Caco-2 (cell line): Measurements from ENCODE around the gene DAB2IP. TPM values are rescaled to one million over a fixed set of nuclear protein-coding genes. Genes with fewer than 3 reads are reported as not detected.

Source experiments
- BruUV-seq: library from RNA; stranded (reverse); fragments of 400-500 nt; replicated peaks from 2 replicates; lab custom pipeline; 2021; lab: Mats Ljungman, UMichigan
- CTCF ChIA-PET: fragments of 300-600 bp; sonication (Branson Sonifier 250); formaldehyde crosslinking; loops from one replicate; lab custom pipeline; 2022; ENCODE audit warnings: antibody characterized with exemption; lab: Charles Lee
- POLR2A ChIA-PET: fragments of 300-600 bp; sonication (Branson Sonifier 250); formaldehyde crosslinking; loops from one replicate; lab custom pipeline; 2022; ENCODE audit warnings: antibody characterized with exemption; lab: Charles Lee
- DNase-seq, 2 experiments: peaks; one replicate each; pipeline versions ENCODE4 v3.0.0 to v3.0.0-alpha.2; 2020 to 2022
- H3K27me3 ChIP-seq: replicated peaks from 2 replicates; pipeline ENCODE4 v1.6.0; 2011; ENCODE audit warnings: low read length; ENCODE audit not compliant: control insufficient read depth, insufficient read depth
- H3K36me3 ChIP-seq: 2 replicates; pipeline ENCODE4 v1.5.1; 2011; ENCODE audit warnings: low read length; ENCODE audit not compliant: control insufficient read depth, insufficient read depth
- H3K4me1 ChIP-seq: fragments of 250-450 bp; sonication (Bioruptor Pico); 2 replicates; pipeline ENCODE4 v1.5.1; 2020; ENCODE audit warnings: mild to moderate bottlenecking
- H3K4me3 ChIP-seq: 2 replicates; pipeline ENCODE4 v1.5.1; 2011; ENCODE audit warnings: low read depth, mild to moderate bottlenecking, control low read depth, low read length
- H3K9me3 ChIP-seq: fragments of 250-450 bp; sonication (Bioruptor Pico); 2 replicates; pipeline ENCODE4 v1.5.1; 2020; ENCODE audit warnings: mild to moderate bottlenecking, moderate library complexity
- H3K27ac Mint-ChIP-seq: one replicate; pipeline ENCODE4 v1.8.0; 2022; ENCODE audit warnings: mixed read lengths; ENCODE audit not compliant: unreplicated experiment
- H3K27me3 Mint-ChIP-seq: one replicate; pipeline ENCODE4 v1.8.0; 2022; ENCODE audit warnings: mixed read lengths; ENCODE audit not compliant: insufficient read depth, unreplicated experiment
- H3K36me3 Mint-ChIP-seq: one replicate; pipeline ENCODE4 v1.8.0; 2022; ENCODE audit warnings: mild to moderate bottlenecking, mixed read lengths; ENCODE audit not compliant: insufficient read depth, unreplicated experiment
- H3K4me1 Mint-ChIP-seq: one replicate; pipeline ENCODE4 v1.8.0; 2022; ENCODE audit warnings: low read depth, mixed read lengths; ENCODE audit not compliant: unreplicated experiment
- H3K4me3 Mint-ChIP-seq: one replicate; pipeline ENCODE4 v1.8.0; 2022; ENCODE audit warnings: mild to moderate bottlenecking, moderate library complexity, mixed read lengths; ENCODE audit not compliant: unreplicated experiment
- H3K9me3 Mint-ChIP-seq: one replicate; pipeline ENCODE4 v1.8.0; 2022; ENCODE audit warnings: mixed read lengths; ENCODE audit not compliant: unreplicated experiment
- intact Hi-C: fragments of 100-400 bp; cut with micrococcal nuclease; formaldehyde crosslinking; loops from one replicate; pipeline ENCODE4 v1.10.0; 2022; ENCODE audit not compliant: unreplicated experiment
- total RNA-seq: library from RNA; stranded (reverse); gene quantifications from 2 replicates; pipeline ENCODE4 v1.2.3, GENCODE V29; 2022
- TF ChIP-seq, protein P1 (sequence below), 2 experiments: fragments of 200-600 bp in 1 of 2; IDR thresholded peaks; 1 replicate in 1 of 2; 2 replicates in 1 of 2; pipeline versions ENCODE4 v1.5.1 to v1.8.0; 2011 to 2022; ENCODE audit warnings: antibody characterized with exemption in 1 of 2, control low read depth in 1 of 2, inconsistent platforms in 1 of 2, low read depth in 1 of 2, low read length in 1 of 2, mild to moderate bottlenecking in 1 of 2, moderate library complexity in 1 of 2; ENCODE audit not compliant: insufficient read depth in 1 of 2, severe bottlenecking in 1 of 2, unreplicated experiment in 1 of 2

Gene DAB2IP
- total RNA-seq, 1 experiment from 2014 or later, result 26.0 TPM

DNA sequence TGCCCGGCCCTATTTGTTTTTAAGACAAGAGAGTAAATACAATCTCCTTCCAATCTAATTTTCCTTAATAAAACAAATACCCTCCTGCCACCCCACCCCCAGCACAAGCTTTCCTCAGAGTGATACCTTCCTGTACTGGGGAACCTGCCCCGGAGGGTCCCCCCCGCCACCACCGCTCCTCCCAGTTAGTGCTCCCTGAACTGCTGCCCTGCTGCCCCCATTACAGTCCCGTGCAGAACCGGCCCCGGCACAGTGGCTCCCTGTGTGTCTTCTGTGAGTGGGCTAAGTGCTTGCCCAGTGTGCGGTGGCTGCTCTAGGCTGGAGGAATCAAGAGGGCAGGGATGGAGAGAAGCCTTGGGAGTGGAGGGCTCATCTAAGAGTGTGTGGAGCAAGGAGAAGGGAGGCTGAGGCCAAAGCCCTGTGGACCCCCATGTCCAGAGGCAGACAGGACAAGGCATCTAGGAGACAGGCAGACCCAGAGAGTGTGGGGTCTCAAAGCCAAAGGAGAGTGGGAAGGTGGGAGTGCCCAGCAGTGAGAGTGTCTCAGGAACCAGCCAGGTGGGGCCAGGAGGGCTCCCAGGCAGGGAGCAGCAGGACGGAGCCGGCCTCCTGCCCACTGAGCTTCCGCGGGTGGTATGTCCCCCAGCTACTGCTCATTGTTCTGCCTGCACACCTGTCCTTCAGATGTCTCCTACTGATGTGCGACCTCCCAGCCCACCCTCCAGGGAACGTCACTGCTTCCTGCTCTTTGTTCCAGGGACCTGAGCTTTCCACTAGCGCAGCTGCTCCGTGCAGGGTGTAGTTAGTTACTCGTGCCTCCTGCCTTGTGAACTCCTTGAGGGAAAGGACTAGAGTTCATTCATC is 129.0 kb downstream of the DAB2IP start:
- Mint-ChIP-seq H3K27ac (no peak overlapping the region), H3K27me3 (no peaks in the 10 kb centered on the region), H3K4me3 (no peak overlapping the region), H3K9me3 (no peaks in the 10 kb centered on the region), H3K36me3 (peaks cover 6% of the 10 kb centered on the region), H3K4me1 (no peaks in the 10 kb centered on the region)
- no peaks in the 10 kb centered on the region; the same call in 1 of the 2 replicates for H3K36me3 ChIP-seq
- ChIA-PET CTCF (no interaction called here), POLR2A (no interaction called here)
- peak in 1 of 2 experiments; percentile 23 for DNase-seq
- H3K9me3 ChIP-seq, result no peaks in the 10 kb centered on the region; the same call in 1 of the 2 replicates
- BruUV-seq, result no TSS peak
- TF ChIP-seq, protein P1, sequence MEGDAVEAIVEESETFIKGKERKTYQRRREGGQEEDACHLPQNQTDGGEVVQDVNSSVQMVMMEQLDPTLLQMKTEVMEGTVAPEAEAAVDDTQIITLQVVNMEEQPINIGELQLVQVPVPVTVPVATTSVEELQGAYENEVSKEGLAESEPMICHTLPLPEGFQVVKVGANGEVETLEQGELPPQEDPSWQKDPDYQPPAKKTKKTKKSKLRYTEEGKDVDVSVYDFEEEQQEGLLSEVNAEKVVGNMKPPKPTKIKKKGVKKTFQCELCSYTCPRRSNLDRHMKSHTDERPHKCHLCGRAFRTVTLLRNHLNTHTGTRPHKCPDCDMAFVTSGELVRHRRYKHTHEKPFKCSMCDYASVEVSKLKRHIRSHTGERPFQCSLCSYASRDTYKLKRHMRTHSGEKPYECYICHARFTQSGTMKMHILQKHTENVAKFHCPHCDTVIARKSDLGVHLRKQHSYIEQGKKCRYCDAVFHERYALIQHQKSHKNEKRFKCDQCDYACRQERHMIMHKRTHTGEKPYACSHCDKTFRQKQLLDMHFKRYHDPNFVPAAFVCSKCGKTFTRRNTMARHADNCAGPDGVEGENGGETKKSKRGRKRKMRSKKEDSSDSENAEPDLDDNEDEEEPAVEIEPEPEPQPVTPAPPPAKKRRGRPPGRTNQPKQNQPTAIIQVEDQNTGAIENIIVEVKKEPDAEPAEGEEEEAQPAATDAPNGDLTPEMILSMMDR (IDR thresholded peaks at IDR 0.05; ENCODE audit: insufficient read depth in 1 of 2, low read depth in 1 of 2, low read length in 1 of 2, severe bottlenecking in 1 of 2, unreplicated experiment in 1 of 2), result no peak
- H3K4me3 ChIP-seq, result no peak overlapping the region
- H3K27me3 ChIP-seq, result no peaks in the 10 kb centered on the region
- H3K4me1 ChIP-seq, result no peaks in the 10 kb centered on the region
- intact Hi-C loops, result no loop called here

DNA sequence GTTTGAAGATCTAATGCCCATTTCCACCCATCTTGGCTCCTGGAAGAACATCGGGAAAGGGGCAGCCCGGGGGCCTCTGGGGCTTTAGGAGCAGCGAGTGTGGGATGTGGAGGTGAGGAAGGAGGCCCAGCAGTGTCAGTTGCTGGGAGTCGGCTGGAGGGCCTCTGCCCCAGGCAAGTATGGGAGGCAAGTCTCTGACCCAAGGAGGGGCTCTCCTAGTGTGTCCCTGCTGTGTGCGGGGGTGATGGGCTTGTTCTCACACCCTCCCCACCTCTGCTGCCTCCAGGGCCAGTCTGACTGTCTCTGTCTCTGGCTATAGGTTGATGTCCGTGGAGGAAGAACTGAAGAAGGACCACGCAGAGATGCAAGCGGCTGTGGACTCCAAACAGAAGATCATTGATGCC is 129.7 kb downstream of the DAB2IP start:
- H3K9me3 Mint-ChIP-seq, result no peaks in the 10 kb centered on the region
- peaks cover 3% of the 10 kb centered on the region for H3K36me3 Mint-ChIP-seq
- peak in 1 of 2 experiments; percentile 14 for DNase-seq
- H3K27me3 Mint-ChIP-seq, result no peaks in the 10 kb centered on the region
- intact Hi-C loops, result no loop called here
- TF ChIP-seq, protein P1 (IDR thresholded peaks at IDR 0.05; ENCODE audit: insufficient read depth in 1 of 2, low read depth in 1 of 2, low read length in 1 of 2, severe bottlenecking in 1 of 2, unreplicated experiment in 1 of 2), result no peak
- no peaks in the 10 kb centered on the region for H3K4me1 Mint-ChIP-seq
- no TSS peak for BruUV-seq
- no peak overlapping the region for H3K27ac Mint-ChIP-seq
- H3K4me3 Mint-ChIP-seq, result no peak overlapping the region
- CTCF ChIA-PET, result no interaction called here
- Histone ChIP-seq H3K36me3 (no peaks in the 10 kb centered on the region; the same call in 1 of the 2 replicates), H3K9me3 (no peaks in the 10 kb centered on the region; the same call in 1 of the 2 replicates), H3K4me3 (no peak overlapping the region), H3K4me1 (no peaks in the 10 kb centered on the region), H3K27me3 (no peaks in the 10 kb centered on the region)
- POLR2A ChIA-PET, result no interaction called here

DNA sequence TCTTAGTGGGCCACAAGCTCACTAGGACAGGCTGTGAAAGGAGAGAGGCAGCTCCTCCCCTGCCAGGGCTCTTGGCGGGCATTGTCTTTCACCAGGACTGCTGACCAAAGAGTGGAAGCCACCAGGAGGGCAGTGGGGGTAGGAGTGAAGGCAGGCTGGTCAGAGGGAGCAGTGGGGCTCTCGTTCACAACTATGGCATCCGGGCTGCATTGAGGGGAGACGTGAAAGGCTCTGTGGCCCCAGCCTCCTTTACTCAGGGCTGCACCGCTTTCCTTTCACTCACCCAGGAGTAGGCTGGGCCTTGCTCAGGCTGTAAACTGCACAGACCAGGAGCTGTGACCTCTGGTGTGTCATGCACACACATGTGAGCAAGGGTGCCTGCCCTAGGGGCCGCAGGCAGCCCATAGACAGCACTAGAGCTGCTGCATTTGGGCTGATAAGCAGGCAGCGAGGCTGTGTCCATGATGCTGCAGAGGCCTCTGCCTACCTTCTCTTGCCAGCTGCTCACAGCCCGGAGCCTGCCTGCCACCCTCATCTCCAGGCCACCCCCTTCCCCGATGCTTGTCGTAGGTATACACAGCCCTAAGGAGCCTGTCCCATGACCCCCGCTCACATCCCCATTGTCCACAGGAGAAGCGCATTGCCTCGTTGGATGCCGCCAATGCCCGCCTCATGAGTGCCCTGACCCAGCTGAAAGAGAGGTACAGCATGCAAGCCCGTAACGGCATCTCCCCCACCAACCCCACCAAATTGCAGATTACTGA is 130.4 kb downstream of the DAB2IP start:
- Histone ChIP-seq H3K4me3 (no peak overlapping the region), H3K27me3 (no peaks in the 10 kb centered on the region), H3K9me3 (no peaks in the 10 kb centered on the region; the same call in 1 of the 2 replicates), H3K4me1 (no peaks in the 10 kb centered on the region), H3K36me3 (no peaks in the 10 kb centered on the region; the same call in 1 of the 2 replicates)
- ChIA-PET CTCF (no interaction called here), POLR2A (no interaction called here)
- no TSS peak for BruUV-seq
- Mint-ChIP-seq H3K27ac (no peak overlapping the region), H3K36me3 (no peaks in the 10 kb centered on the region), H3K4me1 (no peaks in the 10 kb centered on the region), H3K9me3 (no peaks in the 10 kb centered on the region), H3K4me3 (no peak overlapping the region), H3K27me3 (no peaks in the 10 kb centered on the region)
- intact Hi-C loops, result no loop called here
- peak in 1 of 2 experiments; percentile 27 for DNase-seq
- TF ChIP-seq, protein P1 (IDR thresholded peaks at IDR 0.05; ENCODE audit: insufficient read depth in 1 of 2, low read depth in 1 of 2, low read length in 1 of 2, severe bottlenecking in 1 of 2, unreplicated experiment in 1 of 2), result no peak
